GM18507 (cell line): ENCODE results near the gene MAN1A2.
"Not testable (repeated sequence)": the region's sequence is repeated elsewhere in the genome, so short reads cannot be mapped to it uniquely, and the experiment has no call there.

Source experiments
- DNase-seq: peaks from one replicate; pipeline ENCODE4 v3.0.0; 2011; ENCODE audit warnings: low read depth; ENCODE audit not compliant: insufficient read length; ENCODE audit errors: extremely low spot score
- FAIRE-seq: peaks from 2 replicates; lab custom pipeline; 2011; peaks lifted over from hg19 to GRCh38; lab: Jason Lieb, UNC

The MAN1A2 gene

GRCh38 chr1:117367046-117368025 is at the start of gene MAN1A2:
Gene MAN1A2 (plus strand): TSS chr1:117367449. CDS start chr1:117368184, 735 bp downstream.
- FAIRE-seq = peak; percentile 65
- peak; percentile 53 for DNase-seq

GRCh38 chr1:117318011-117318410 is 49.2 kb upstream of the MAN1A2 start:
- DNase-seq (no peak), FAIRE-seq (no peak)

GRCh38 chr1:117318426-117318825 is 48.8 kb upstream of the MAN1A2 start:
- FAIRE-seq (no peak), DNase-seq (no peak)

GRCh38 chr1:117320515-117320914 is 46.7 kb upstream of the MAN1A2 start:
- FAIRE-seq (no peak), DNase-seq (no peak)

- FAIRE-seq (no peak), DNase-seq (no peak)
Observed at GRCh38 chr1:117321680-117322609, 45.3 kb upstream of the MAN1A2 start.

- FAIRE-seq (no peak), DNase-seq (no peak)
Observed at GRCh38 chr1:117324357-117324756, 42.9 kb upstream of the MAN1A2 start.

GRCh38 chr1:117326035-117326434 is 41.2 kb upstream of the MAN1A2 start:
- not testable (repeated sequence) for DNase-seq, FAIRE-seq

GRCh38 chr1:117327011-117327410 is 40.2 kb upstream of the MAN1A2 start:
- FAIRE-seq = no peak
- no peak for DNase-seq

GRCh38 chr1:117335376-117336086 is 31.7 kb upstream of the MAN1A2 start:
- DNase-seq (no peak), FAIRE-seq (no peak)

GRCh38 chr1:117336088-117336817 is 31.0 kb upstream of the MAN1A2 start:
- FAIRE-seq (no peak), DNase-seq (no peak)

GRCh38 chr1:117339866-117340700 is 27.2 kb upstream of the MAN1A2 start:
- DNase-seq (no peak), FAIRE-seq (no peak)

GRCh38 chr1:117341123-117341522 is 26.1 kb upstream of the MAN1A2 start:
- no peak for DNase-seq
- FAIRE-seq = no peak

GRCh38 chr1:117342397-117342796 is 24.9 kb upstream of the MAN1A2 start:
- FAIRE-seq = peak; percentile 52

GRCh38 chr1:117346206-117346928 is 20.9 kb upstream of the MAN1A2 start:
- FAIRE-seq = no peak
- DNase-seq = no peak

More at GRCh38 chr1:117342397-117342796, 24.9 kb upstream of the MAN1A2 start:
- DNase-seq = no peak

- DNase-seq (no peak), FAIRE-seq (no peak)
Observed at GRCh38 chr1:117347907-117348306, 19.3 kb upstream of the MAN1A2 start.

GRCh38 chr1:117352695-117353094 is 14.6 kb upstream of the MAN1A2 start:
- DNase-seq, FAIRE-seq: not testable (repeated sequence)
